NCI-H128 (cell line): ENCODE data around the gene MEX3D.
A peak's percentile ranks its signal among the peaks of the same experiment; 100 is the strongest.
"Not testable (repeated sequence)": the region's sequence is repeated elsewhere in the genome, so short reads cannot be mapped to it uniquely, and the experiment has no call there.

Experiments used
- DNase-seq: peaks from one replicate; lab custom pipeline; 2025; ENCODE audit not compliant: unreplicated experiment; lab: John Stamatoyannopoulos, UW

The MEX3D gene

GRCh38 chr19:1522061-1522460, 46.1 kb downstream of the MEX3D start:
- no peak for DNase-seq

GRCh38 chr19:1521636-1522035, 46.5 kb downstream of the MEX3D start:
- DNase-seq, result no peak

GRCh38 chr19:1520203-1520780, 47.8 kb downstream of the MEX3D start:
- DNase-seq, result no peak

GRCh38 chr19:1519802-1520201, 48.3 kb downstream of the MEX3D start:
- DNase-seq, result not testable (repeated sequence)

GRCh38 chr19:1518471-1518870, 49.7 kb downstream of the MEX3D start:
- DNase-seq, result no peak

GRCh38 chr19:1516395-1516753, 51.8 kb downstream of the MEX3D start:
- no peak for DNase-seq

GRCh38 chr19:1514986-1515721, 53.0 kb downstream of the MEX3D start:
- no peak for DNase-seq

GRCh38 chr19:1514295-1514661, 53.8 kb downstream of the MEX3D start:
- no peak for DNase-seq

GRCh38 chr19:1513499-1514294, 54.4 kb downstream of the MEX3D start:
- DNase-seq, result no peak

GRCh38 chr19:1512671-1513498, 55.2 kb downstream of the MEX3D start, which contains the start of gene ADAMTSL5:
Gene ADAMTSL5 (minus strand): TSS chr19:1513019. CDS start chr19:1510943, 2,076 bp downstream.
- DNase-seq, result no peak

GRCh38 chr19:1511318-1512317, 56.5 kb downstream of the MEX3D start:
- DNase-seq, result no peak

- no peak for DNase-seq
These were observed 57.3 kb downstream of the MEX3D start for GRCh38 chr19:1510807-1511206.

GRCh38 chr19:1510442-1510806, 57.7 kb downstream of the MEX3D start:
- no peak for DNase-seq

- no peak for DNase-seq
These were observed 58.3 kb downstream of the MEX3D start for GRCh38 chr19:1509602-1510441.

- no peak for DNase-seq
These were observed 59.6 kb downstream of the MEX3D start for GRCh38 chr19:1508507-1508856.

GRCh38 chr19:1507763-1508506, 60.2 kb downstream of the MEX3D start:
- DNase-seq, result peak; percentile 77

GRCh38 chr19:1507192-1507660, 60.9 kb downstream of the MEX3D start:
- no peak for DNase-seq
